Fibroblast of lung (primary cell): ENCODE measurements around the gene DZIP1L. TPM values are rescaled to one million over a fixed set of nuclear protein-coding genes. Genes with fewer than 3 reads are reported as not detected.

Experiments used
- DNase-seq, 2 donors: peaks; one replicate each; pipeline versions ENCODE4 v3.0.0 to v3.0.0-alpha.2; 2010; ENCODE audit warnings: low read depth in 2 of 2
- H2AFZ ChIP-seq: 2 replicates; pipeline ENCODE4 v1.5.1; 2012; ENCODE audit warnings: low read length, control low read depth, inconsistent platforms
- H3K27ac ChIP-seq: 2 replicates; pipeline ENCODE4 v1.5.1; 2011; ENCODE audit warnings: low read length, control low read depth; ENCODE audit not compliant: insufficient read depth
- H3K27me3 ChIP-seq: 2 replicates; pipeline ENCODE4 v1.5.1; 2011; ENCODE audit warnings: mild to moderate bottlenecking, low read length; ENCODE audit not compliant: control insufficient read depth, insufficient read depth
- H3K36me3 ChIP-seq: 2 replicates; pipeline ENCODE4 v1.5.1; 2011; ENCODE audit warnings: low read length; ENCODE audit not compliant: control insufficient read depth, insufficient read depth
- H3K4me1 ChIP-seq: 2 replicates; pipeline ENCODE4 v1.5.1; 2011; ENCODE audit warnings: low read length; ENCODE audit not compliant: control insufficient read depth, insufficient read depth; ENCODE audit errors: extremely low read depth
- H3K4me2 ChIP-seq: 2 replicates; pipeline ENCODE4 v1.5.1; 2011; ENCODE audit warnings: low read length, control low read depth; ENCODE audit not compliant: insufficient read depth; ENCODE audit errors: extremely low read depth
- H3K4me3 ChIP-seq, 4 experiments: fragments of 200-600 bp in 1 of 4; sonication (generic) in 1 of 4; replicated peaks in 1 of 4; 2 replicates each; pipeline ENCODE4 v1.5.1; 2011 to 2016; ENCODE audit warnings: low read length in 4 of 4, low read depth in 3 of 4, mild to moderate bottlenecking in 3 of 4, control low read depth in 2 of 4, inconsistent platforms in 1 of 4, mixed read lengths in 1 of 4; ENCODE audit not compliant: insufficient read depth in 1 of 4; ENCODE audit errors: control extremely low read depth in 1 of 4
- H3K79me2 ChIP-seq: 2 replicates; pipeline ENCODE4 v1.5.1; 2012; ENCODE audit warnings: mild to moderate bottlenecking, low read length, inconsistent platforms; ENCODE audit not compliant: control insufficient read depth, insufficient read depth
- H3K9ac ChIP-seq: 2 replicates; pipeline ENCODE4 v1.5.1; 2011; ENCODE audit warnings: mild to moderate bottlenecking, low read length, control low read depth; ENCODE audit not compliant: insufficient read depth
- H3K9me3 ChIP-seq: 2 replicates; pipeline ENCODE4 v1.5.1; 2012; ENCODE audit warnings: low read depth, low read length; ENCODE audit not compliant: control insufficient read depth, insufficient read depth
- H4K20me1 ChIP-seq: 2 replicates; pipeline ENCODE4 v1.5.1; 2011; ENCODE audit warnings: low read length; ENCODE audit not compliant: control insufficient read depth, insufficient read depth; ENCODE audit errors: extremely low read depth
- EZH2 ChIP-seq: IDR thresholded peaks from 2 replicates; pipeline ENCODE4 v1.5.1; 2012; ENCODE audit warnings: low read length, control low read depth, mild to moderate bottlenecking; ENCODE audit errors: missing control alignments
- polyA plus RNA-seq, 2 donors: library from polyadenylated mRNA; depleted of rRNA in 1 of 2; stranded (reverse) in 1 of 2; unstranded in 1 of 2; fragments of >200 nt; gene quantifications; 2 replicates each; pipeline ENCODE4 v1.2.1, GENCODE V29; 2011 to 2012; ENCODE audit warnings: missing spikeins in 1 of 2
- total RNA-seq: library from RNA; depleted of rRNA; stranded (reverse); fragments of >200 nt; gene quantifications from 2 replicates; pipeline ENCODE4 v1.2.1, GENCODE V29; 2014
- TF ChIP-seq, protein P1 (sequence below), 2 donors: IDR thresholded peaks in 1 of 2; conservative IDR thresholded peaks in 1 of 2; 1 replicate in 1 of 2; 2 replicates in 1 of 2; pipeline ENCODE4 v1.5.1; 2011 to 2012; ENCODE audit warnings: low read length in 2 of 2, control low read depth in 1 of 2, inconsistent platforms in 1 of 2, low read depth in 1 of 2, mild to moderate bottlenecking in 1 of 2

The DZIP1L gene
- total and polyA plus RNA-seq, 2 donors (not counting 1 experiment from before 2014, with no cell fraction given) = 8.9 to 22.6 TPM

DNA sequence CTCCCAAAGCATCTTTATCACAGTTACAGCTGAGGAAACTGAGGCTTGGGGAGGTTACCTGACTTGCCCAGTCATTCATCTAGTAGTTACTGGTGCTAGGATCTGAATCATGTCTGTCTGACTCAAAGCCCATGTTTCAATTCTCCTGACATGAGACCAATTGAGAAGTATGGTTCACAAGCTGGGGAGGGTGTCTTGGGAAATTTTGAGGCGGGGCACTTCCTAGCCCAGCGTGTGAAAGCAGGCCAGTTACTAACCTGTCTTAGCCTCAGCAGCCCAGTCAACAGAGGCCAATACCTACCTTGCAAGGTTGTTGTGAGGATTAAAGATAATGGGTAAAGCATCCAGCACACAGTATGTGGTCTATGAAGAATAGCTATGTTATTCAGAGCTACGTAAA, 68.5 kb downstream of the DZIP1L start:
- DNase-seq = no peak
- Histone ChIP-seq H3K4me3 (no peak overlapping the region), H3K27me3 (no peaks in the 10 kb centered on the region), H4K20me1 (no peaks in the 10 kb centered on the region), H2AFZ (no peak overlapping the region), H3K9ac (no peak overlapping the region), H3K27ac (no peak overlapping the region), H3K4me1 (peaks cover 25% of the 10 kb centered on the region), H3K36me3 (no peaks in the 10 kb centered on the region), H3K79me2 (no peaks in the 10 kb centered on the region), H3K4me2 (no peak overlapping the region), H3K9me3 (no peaks in the 10 kb centered on the region)
- TF ChIP-seq, protein P1, sequence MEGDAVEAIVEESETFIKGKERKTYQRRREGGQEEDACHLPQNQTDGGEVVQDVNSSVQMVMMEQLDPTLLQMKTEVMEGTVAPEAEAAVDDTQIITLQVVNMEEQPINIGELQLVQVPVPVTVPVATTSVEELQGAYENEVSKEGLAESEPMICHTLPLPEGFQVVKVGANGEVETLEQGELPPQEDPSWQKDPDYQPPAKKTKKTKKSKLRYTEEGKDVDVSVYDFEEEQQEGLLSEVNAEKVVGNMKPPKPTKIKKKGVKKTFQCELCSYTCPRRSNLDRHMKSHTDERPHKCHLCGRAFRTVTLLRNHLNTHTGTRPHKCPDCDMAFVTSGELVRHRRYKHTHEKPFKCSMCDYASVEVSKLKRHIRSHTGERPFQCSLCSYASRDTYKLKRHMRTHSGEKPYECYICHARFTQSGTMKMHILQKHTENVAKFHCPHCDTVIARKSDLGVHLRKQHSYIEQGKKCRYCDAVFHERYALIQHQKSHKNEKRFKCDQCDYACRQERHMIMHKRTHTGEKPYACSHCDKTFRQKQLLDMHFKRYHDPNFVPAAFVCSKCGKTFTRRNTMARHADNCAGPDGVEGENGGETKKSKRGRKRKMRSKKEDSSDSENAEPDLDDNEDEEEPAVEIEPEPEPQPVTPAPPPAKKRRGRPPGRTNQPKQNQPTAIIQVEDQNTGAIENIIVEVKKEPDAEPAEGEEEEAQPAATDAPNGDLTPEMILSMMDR (conservative IDR thresholded peaks at IDR 0.05 in 1 of 2, IDR thresholded peaks at IDR 0.05 in 1 of 2; ENCODE audit: low read depth in 1 of 2, low read length in 2 of 2) = no peak
- no peak for TF ChIP-seq EZH2

DNA sequence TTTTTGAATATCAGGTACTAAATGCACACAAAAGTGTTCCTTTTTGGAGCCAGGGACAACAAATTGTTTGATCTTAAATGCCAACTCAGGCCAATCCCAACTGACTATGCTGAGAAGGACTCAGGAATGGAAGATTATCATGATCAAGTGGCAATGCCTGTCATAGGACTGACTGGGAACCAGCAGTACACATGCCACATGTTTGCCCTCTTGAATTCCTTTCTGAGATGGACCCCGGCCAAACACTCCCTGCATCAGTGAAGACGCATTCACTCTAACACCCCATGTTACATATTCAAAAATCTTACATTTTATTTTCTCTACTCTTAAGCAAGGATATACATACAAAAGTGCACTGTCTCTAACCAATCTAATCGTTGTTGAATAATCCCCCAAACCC, 69.3 kb downstream of the DZIP1L start:
- Histone ChIP-seq H2AFZ (no peak overlapping the region), H3K27me3 (no peaks in the 10 kb centered on the region), H3K9ac (no peak overlapping the region), H4K20me1 (no peaks in the 10 kb centered on the region), H3K27ac (no peak overlapping the region), H3K4me2 (no peak overlapping the region), H3K4me3 (no peak overlapping the region), H3K79me2 (no peaks in the 10 kb centered on the region), H3K4me1 (peaks cover 27% of the 10 kb centered on the region), H3K9me3 (no peaks in the 10 kb centered on the region), H3K36me3 (no peaks in the 10 kb centered on the region)
- no peak for DNase-seq
- TF ChIP-seq, protein P1 (conservative IDR thresholded peaks at IDR 0.05 in 1 of 2, IDR thresholded peaks at IDR 0.05 in 1 of 2; ENCODE audit: low read depth in 1 of 2, low read length in 2 of 2) = no peak
- no peak for TF ChIP-seq EZH2

DNA sequence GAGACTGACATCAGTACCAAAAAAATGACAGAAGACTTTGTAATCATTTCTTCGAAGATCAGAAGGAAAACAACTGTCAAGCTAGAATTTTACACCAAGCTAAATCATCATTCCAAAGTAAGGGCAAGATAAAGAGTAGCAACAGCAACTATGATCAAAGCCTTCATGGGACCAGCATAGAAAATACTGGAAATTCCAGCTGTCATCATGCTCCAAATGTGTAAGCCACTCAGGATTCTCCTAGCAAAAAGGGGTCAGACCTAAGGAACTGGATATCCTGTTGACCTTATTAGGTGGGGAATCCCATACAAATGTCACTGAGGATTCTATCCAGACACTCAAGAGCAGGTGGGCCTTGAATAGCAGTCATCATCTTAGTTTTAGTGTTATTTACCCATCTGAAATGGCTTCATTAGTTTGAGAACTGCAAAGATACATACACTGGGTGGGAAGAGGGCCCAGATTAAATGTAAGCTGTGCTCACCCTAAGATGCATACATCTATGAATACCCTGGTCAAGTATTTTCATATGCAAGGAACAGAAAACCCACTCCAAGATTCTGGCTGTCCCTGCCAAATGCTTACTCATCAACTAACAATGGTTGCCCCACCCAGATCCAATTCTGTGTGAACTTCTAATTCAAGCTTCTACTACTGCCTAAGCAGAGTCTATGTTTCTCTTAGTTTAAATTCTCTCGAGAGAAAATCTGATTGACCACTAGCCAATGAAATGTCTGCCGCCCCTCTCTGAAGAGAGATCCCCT, 72.0 kb downstream of the DZIP1L start:
- DNase-seq = peak; percentile 91 to 95
- Histone ChIP-seq H3K4me2 (peak overlapping the region; percentile 28), H3K36me3 (no peaks in the 10 kb centered on the region), H3K27me3 (no peaks in the 10 kb centered on the region), H3K9me3 (no peaks in the 10 kb centered on the region), H3K79me2 (no peaks in the 10 kb centered on the region), H3K4me3 (no peak overlapping the region), H3K4me1 (peaks cover 19% of the 10 kb centered on the region), H3K9ac (no peak overlapping the region), H2AFZ (no peak overlapping the region), H4K20me1 (no peaks in the 10 kb centered on the region), H3K27ac (peak overlapping the region; percentile 83)
- TF ChIP-seq, protein P1 (conservative IDR thresholded peaks at IDR 0.05 in 1 of 2, IDR thresholded peaks at IDR 0.05 in 1 of 2; ENCODE audit: low read depth in 1 of 2, low read length in 2 of 2) = no peak
- TF ChIP-seq EZH2 = no peak
